Measurements from ENCODE around the gene MAPK8IP3. TPM values are rescaled to one million over a fixed set of nuclear protein-coding genes. Genes with fewer than 3 reads are reported as not detected.

Gene MAPK8IP3
- total and polyA plus RNA-seq, 2 donors from 2014 or later: 10.6 to 67.7 TPM

DNA sequence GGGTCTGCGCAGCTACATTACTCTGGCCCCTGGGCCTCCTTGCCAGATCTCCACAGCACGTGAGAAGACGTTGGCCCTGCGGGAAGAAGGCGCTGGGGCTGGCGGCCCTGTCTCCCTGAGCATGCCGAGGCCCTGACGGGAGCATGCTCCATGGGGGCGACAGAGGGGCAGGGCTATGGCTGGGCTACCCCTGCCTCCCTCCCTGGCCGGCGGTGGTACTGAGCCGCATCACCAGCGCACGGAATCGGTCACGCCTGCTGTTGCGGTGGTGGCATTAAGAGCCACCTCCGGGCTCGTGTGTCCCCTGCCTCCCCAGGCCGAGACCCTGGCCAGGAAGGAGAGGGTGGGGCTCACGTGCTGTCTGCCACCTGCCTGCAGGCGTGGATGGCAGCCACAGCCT lies 28.1 kb downstream of the MAPK8IP3 start:
- Histone ChIP-seq H3K4me1 (ENCODE audit: control insufficient read depth in 2 of 3, insufficient read depth in 2 of 3, low read depth in 1 of 3, low read length in 3 of 3) (no peaks in the 10 kb centered on the region), H3K27ac (ENCODE audit: low read depth in 2 of 2, low read length in 2 of 2) (no peak overlapping the region), H3K27me3 (ENCODE audit: control insufficient read depth, insufficient read depth, low read length) (no peaks in the 10 kb centered on the region), H3K36me3 (ENCODE audit: control insufficient read depth in 2 of 3, insufficient read depth in 3 of 3, low read length in 3 of 3) (peaks cover 8 to 11% (median 9%) of the 10 kb centered on the region in 3 donors), H3K4me3 (ENCODE audit: low read length in 3 of 3) (no peak overlapping the region), H3K9ac (ENCODE audit: low read length in 3 of 3) (no peak overlapping the region), H3K9me3 (ENCODE audit: control insufficient read depth in 2 of 3, insufficient read depth in 1 of 3, low read length in 3 of 3) (peaks cover 0 to 8% (median 0%) of the 10 kb centered on the region in 3 donors)
- FAIRE-seq (no peak), DNase-seq (no peak)
- intact Hi-C loops (cut with DNase I): no loop called here
- TF ChIP-seq, protein P1, sequence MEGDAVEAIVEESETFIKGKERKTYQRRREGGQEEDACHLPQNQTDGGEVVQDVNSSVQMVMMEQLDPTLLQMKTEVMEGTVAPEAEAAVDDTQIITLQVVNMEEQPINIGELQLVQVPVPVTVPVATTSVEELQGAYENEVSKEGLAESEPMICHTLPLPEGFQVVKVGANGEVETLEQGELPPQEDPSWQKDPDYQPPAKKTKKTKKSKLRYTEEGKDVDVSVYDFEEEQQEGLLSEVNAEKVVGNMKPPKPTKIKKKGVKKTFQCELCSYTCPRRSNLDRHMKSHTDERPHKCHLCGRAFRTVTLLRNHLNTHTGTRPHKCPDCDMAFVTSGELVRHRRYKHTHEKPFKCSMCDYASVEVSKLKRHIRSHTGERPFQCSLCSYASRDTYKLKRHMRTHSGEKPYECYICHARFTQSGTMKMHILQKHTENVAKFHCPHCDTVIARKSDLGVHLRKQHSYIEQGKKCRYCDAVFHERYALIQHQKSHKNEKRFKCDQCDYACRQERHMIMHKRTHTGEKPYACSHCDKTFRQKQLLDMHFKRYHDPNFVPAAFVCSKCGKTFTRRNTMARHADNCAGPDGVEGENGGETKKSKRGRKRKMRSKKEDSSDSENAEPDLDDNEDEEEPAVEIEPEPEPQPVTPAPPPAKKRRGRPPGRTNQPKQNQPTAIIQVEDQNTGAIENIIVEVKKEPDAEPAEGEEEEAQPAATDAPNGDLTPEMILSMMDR (IDR thresholded peaks at IDR 0.05; ENCODE audit: borderline replicate concordance, extremely low read depth, insufficient read depth): no peak

DNA sequence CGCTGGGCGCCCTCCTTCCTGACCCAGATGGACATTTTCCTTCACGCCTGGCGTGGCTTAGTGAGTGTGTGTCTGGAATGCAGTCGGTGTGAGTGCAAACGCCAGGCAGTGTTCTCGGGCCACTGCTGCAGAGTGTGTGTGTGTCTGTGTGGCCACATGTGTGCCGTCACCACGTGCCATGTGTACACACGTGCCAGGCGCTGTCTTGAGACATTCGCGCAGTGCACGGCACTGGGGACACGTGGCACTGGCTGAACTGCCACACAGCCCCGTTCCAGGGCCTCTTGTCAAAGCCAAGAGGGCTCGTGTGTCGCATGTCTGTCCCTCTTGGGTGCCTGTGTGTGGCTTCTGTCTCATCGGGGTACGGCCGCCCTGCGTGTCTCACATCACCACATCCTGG lies 28.8 kb downstream of the MAPK8IP3 start:
- no peak overlapping the region for H3K27ac ChIP-seq (ENCODE audit: low read depth in 2 of 2, low read length in 2 of 2)
- H3K4me1 ChIP-seq (ENCODE audit: control insufficient read depth in 2 of 3, insufficient read depth in 2 of 3, low read depth in 1 of 3, low read length in 3 of 3): no peaks in the 10 kb centered on the region
- FAIRE-seq (no peak), DNase-seq (no peak)
- intact Hi-C loops (cut with DNase I): no loop called here
- TF ChIP-seq, protein P1 (IDR thresholded peaks at IDR 0.05; ENCODE audit: borderline replicate concordance, extremely low read depth, insufficient read depth): no peak
- peaks cover 8 to 9% (median 9%) of the 10 kb centered on the region in 3 donors for H3K36me3 ChIP-seq (ENCODE audit: control insufficient read depth in 2 of 3, insufficient read depth in 3 of 3, low read length in 3 of 3)
- no peak overlapping the region for H3K9ac ChIP-seq (ENCODE audit: low read length in 3 of 3)
- peaks cover 0 to 8% (median 0%) of the 10 kb centered on the region in 3 donors for H3K9me3 ChIP-seq (ENCODE audit: control insufficient read depth in 2 of 3, insufficient read depth in 1 of 3, low read length in 3 of 3)
- no peaks in the 10 kb centered on the region for H3K27me3 ChIP-seq (ENCODE audit: control insufficient read depth, insufficient read depth, low read length)
- no peak overlapping the region for H3K4me3 ChIP-seq (ENCODE audit: low read length in 3 of 3)

DNA sequence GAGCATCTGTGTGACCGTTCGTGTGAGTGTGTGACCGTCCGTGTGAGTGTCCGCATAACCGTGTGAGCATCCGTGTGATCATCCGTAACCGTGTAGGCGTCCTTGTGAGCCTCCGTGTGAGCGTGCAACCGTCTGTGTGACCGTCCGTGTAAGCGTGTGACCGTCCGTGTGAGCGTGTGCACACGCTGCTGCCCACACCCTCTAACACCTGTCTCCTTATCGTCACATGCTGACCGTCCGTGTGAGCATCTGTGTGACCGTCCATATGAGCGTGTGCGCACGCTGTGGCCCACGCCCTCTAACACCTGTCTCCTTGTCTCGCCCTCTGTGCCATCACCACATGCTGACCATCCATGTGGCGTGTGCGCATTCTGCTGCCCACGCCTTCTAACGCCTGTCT lies 34.2 kb downstream of the MAPK8IP3 start:
- intact Hi-C loops (cut with DNase I): no loop called here
- Histone ChIP-seq H3K27ac (ENCODE audit: low read depth in 2 of 2, low read length in 2 of 2) (no peak overlapping the region), H3K9me3 (ENCODE audit: control insufficient read depth in 2 of 3, insufficient read depth in 1 of 3, low read length in 3 of 3) (peaks cover 0 to 8% (median 0%) of the 10 kb centered on the region in 3 donors), H3K36me3 (ENCODE audit: control insufficient read depth in 2 of 3, insufficient read depth in 3 of 3, low read length in 3 of 3) (peaks cover 4 to 11% (median 9%) of the 10 kb centered on the region in 3 donors), H3K4me3 (ENCODE audit: low read length in 3 of 3) (no peak overlapping the region), H3K27me3 (ENCODE audit: control insufficient read depth, insufficient read depth, low read length) (no peaks in the 10 kb centered on the region), H3K9ac (ENCODE audit: low read length in 3 of 3) (no peak overlapping the region), H3K4me1 (ENCODE audit: control insufficient read depth in 2 of 3, insufficient read depth in 2 of 3, low read depth in 1 of 3, low read length in 3 of 3) (no peaks in the 10 kb centered on the region)
- TF ChIP-seq, protein P1 (IDR thresholded peaks at IDR 0.05; ENCODE audit: borderline replicate concordance, extremely low read depth, insufficient read depth): no peak
- no peak for DNase-seq
- FAIRE-seq: no peak

Data from kidney (tissue), 14 donors.